PC-3 (cell line): Measurements from ENCODE around the gene COG5.

Experiments used
- CTCF ChIP-seq: fragments of 300-600 bp; sonication (generic); conservative IDR thresholded peaks from 2 replicates; pipeline ENCODE4 v1.5.1; 2017; ENCODE audit warnings: antibody characterized with exemption, low read depth, mild to moderate bottlenecking, low read length
- EZH2phosphoT487 ChIP-seq: fragments of 300-600 bp; sonication (generic); IDR thresholded peaks from 2 replicates; pipeline ENCODE4 v1.6.1; 2018; ENCODE audit warnings: mild to moderate bottlenecking, antibody characterized with exemption, low read length, borderline replicate concordance

DNA sequence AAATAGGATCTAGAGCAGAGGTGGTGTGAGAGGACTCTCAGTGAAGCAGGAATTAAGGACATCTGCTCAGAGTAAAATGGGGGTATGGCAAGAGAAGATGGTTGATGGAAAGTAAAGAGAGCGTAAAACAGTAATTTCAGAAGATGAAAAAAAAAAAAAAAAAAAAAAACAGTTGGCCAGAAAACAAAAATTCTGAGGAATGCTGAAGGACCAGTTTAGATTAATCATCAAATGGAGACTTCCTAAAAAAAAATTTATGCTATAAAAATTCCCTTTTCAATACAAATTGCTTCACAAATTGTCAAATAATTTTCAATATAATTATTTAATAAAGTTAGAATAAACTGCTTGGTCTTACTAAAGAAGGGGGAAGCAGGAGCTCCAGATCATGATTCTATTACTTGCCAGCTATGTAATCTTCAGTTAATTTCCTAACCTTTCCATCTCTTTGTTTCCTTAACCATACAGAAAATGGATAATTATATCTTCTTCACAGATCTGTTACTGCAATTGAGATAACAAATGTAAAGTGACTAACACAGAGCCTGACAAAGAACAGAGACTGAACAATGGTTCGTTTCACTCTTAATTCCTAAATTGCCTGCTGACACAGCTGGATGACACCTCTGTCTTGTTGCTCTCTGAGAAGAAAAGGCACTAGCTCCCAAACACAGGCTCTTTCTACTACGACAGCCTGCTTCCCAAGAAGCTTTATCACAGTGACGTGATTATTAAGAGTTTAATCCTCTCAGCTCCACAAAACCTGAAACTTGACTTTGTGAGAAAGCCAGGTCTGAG is 158.8 kb downstream of the COG5 start:
- TF ChIP-seq CTCF (no peak), EZH2phosphoT487 (no peak)
